Measurements from ENCODE around the gene KCNJ18. TPM values are rescaled to one million over a fixed set of nuclear protein-coding genes. Genes with fewer than 3 reads are reported as not detected.

Gene KCNJ18
- total and polyA plus RNA-seq, 2 of the 13 experiments (the other 11 are each of a cell fraction or from before 2014, with no cell fraction given): not detected

GRCh38 chr17:21674242-21674731 lies 18.0 kb upstream of the KCNJ18 start (continued):
- TF ChIP-seq PRDM15 (CRISPR knock-in tag; IDR thresholded peaks at IDR 0.05): no peak
- TF ChIP-seq DNMT3B (CRISPR knock-in tag; conservative IDR thresholded peaks at IDR 0.05): no peak
- no peak for TF ChIP-seq FOXP4 (CRISPR knock-in tag; IDR thresholded peaks at IDR 0.05)
- no peak for TF ChIP-seq ZNF329 (CRISPR knock-in tag; IDR thresholded peaks at IDR 0.05; ENCODE audit: low read depth)
- no peak for TF ChIP-seq ZNF703 (CRISPR knock-in tag; IDR thresholded peaks at IDR 0.05; ENCODE audit: borderline replicate concordance)

Data from HepG2 (cell line).